Stimulated activated CD4-positive, alpha-beta T cell treated with anti-CD3 and anti-CD28 coated beads, TNF-alpha, amount 100 ng/mL, for 1 hour (primary cell): ENCODE measurements around the gene SLC2A5.
"Not testable (repeated sequence)": the region's sequence is repeated elsewhere in the genome, so short reads cannot be mapped to it uniquely, and the experiment has no call there.

ENCODE experiments used
- DNase-seq, 3 donors: peaks; one replicate each; pipeline ENCODE4 v3.0.0-alpha.2; 2020; ENCODE audit warnings: low read depth in 3 of 3, low spot score in 1 of 3

SLC2A5 gene, protein sequence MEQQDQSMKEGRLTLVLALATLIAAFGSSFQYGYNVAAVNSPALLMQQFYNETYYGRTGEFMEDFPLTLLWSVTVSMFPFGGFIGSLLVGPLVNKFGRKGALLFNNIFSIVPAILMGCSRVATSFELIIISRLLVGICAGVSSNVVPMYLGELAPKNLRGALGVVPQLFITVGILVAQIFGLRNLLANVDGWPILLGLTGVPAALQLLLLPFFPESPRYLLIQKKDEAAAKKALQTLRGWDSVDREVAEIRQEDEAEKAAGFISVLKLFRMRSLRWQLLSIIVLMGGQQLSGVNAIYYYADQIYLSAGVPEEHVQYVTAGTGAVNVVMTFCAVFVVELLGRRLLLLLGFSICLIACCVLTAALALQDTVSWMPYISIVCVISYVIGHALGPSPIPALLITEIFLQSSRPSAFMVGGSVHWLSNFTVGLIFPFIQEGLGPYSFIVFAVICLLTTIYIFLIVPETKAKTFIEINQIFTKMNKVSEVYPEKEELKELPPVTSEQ

GRCh38 chr1:9069326-9070100 lies at the start of gene SLC2A5:
TSS of gene SLC2A5 (minus strand) at chr1:9069635. CDS start at chr1:9069536, 99 bp downstream.
- DNase-seq = no peak

GRCh38 chr1:9118186-9118585 lies 48.8 kb upstream of the SLC2A5 start:
- DNase-seq = no peak

GRCh38 chr1:9115351-9116205 lies 46.1 kb upstream of the SLC2A5 start:
- no peak for DNase-seq

DNA sequence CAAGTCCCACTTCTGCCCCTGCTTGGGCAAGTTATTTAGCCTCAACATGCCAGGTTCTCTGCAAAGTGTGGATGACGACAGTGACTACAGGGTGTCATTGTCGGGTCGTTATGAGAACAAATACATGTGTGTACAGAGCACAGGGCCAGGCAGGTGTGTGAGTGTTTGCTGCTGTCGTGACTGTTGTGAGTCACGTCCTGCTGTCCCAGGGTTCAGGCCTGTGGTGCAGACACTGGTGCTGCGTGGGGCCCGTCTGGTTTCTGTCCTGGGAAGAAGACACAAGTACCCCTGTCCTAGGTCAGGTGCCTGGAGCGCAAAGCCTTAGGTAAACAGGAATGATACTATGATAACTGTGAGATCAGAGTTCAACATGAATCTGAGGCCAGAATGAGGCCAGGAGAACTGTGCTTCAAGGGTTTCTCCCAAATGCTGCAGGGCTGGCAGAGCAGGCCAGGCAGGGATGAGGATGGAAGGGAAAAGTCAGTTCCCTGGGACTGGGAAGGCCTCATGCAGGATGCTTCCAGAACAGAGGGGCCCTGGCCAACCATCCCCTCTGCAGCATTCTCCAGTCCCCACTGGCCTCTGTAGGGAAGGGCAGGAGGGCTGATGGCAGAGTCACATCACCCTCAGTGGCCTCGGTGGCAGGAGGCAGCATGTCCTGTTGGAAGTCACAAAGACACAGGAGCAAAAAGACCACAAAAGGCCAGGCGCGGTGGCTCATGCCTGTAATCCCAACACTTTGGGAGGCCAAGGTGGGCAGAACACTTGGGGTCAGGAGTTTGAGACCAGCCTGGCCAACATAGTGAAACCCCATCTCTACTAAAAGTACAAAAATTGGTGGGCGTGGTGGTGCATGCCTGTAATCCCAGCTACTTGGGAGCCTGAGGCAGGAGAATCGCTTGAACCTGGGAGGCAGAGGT lies 43.8 kb upstream of the SLC2A5 start:
- DNase-seq = no peak

DNA sequence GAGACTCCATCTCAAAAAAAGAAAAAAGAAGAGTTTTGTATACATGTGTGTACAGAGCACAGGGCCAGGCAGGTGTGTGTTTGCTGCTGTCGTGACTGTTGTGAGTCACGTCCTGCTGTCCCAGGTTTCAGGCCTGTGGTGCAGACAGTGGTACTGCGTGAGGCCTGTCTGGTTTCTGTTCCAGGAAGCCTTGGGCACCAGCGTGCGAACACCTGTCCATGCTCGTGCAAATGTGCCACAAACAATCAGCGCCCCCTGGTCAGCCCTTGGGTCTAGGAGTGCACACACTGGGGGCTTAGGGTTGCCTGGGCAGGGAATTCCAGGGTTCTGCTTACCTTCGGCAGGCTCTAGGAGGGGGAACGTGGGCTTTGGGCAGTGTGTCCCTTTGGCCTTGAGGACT lies 42.5 kb upstream of the SLC2A5 start:
- no peak for DNase-seq

GRCh38 chr1:9111357-9111691 lies 41.9 kb upstream of the SLC2A5 start:
- no peak for DNase-seq

- DNase-seq = peak; percentile 47 to 83 (median 53)
These were observed 41.4 kb upstream of the SLC2A5 start for GRCh38 chr1:9110669-9111356.

DNA sequence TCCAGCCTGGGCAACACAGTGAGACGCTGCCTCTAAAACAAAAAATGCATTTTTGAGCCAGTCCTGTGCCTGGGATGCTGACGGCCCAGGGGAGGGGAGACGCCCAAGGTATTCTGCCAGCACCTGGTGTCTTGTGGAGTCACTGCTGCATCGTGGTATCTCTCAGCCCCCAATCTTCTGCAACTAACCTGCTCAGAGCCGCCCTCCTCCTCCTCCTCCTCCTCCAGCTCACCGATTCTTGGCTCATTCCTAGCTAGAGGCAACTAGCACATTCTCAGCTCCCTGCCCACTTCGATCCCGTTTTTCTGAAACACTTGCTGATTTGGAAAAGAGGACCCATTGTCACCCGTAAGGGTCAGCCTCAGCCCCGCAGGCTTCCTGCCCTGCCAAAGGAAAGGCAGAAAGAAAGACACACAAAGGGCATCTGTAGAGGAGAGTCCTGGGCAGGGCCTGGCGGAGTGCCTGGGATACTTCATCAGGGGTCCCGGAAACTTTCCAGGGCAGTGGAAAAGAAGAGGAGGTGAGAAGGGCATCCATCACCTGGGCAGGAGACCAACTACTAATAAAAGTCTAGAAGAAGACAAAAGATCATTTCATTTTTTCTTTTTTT lies 38.7 kb upstream of the SLC2A5 start:
- no peak for DNase-seq

DNA sequence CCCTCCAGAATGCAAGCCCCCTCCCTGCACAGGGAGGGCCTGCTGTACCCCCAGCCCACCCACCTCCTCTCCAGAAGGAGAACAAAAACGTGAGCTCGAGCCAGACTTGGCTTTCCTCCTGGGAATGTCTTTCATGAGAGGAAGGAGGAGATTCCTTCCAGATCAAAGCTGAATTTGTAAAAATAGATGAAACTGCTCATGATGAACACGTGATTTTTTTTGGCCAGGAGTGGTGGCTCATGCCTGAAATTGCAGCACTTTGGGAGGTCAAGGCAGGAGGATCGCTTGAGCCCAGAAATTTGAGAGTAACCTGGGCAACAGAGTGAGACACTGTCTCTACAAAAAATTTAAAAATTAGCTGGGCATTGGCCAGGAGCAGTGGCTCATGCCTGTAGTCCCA lies 37.7 kb upstream of the SLC2A5 start:
- no peak for DNase-seq

DNA sequence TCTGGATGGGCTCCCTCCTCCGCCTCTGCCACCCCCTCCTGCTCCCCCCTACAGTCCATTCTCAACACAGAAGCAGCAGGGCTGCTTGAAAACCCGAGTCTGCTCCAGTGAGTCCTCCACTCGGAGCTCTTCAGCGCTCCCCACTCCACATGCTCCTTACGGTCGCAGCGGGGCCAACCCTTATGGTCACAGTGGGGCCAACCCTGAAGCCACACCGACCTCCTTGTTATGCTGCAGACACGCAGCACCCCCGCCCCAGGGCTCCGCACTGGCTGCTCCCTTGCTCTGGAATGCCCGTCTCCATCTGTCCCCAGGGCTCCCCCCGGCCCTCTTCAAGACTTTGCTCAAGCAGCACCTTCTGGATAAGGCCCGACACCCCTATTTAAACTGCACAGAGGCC lies 36.9 kb upstream of the SLC2A5 start:
- DNase-seq = no peak

- DNase-seq = no peak
These were observed 36.0 kb upstream of the SLC2A5 start for GRCh38 chr1:9105336-9105867.

- no peak for DNase-seq
These were observed 32.2 kb upstream of the SLC2A5 start for GRCh38 chr1:9101510-9102146.

GRCh38 chr1:9100471-9101043 lies 31.1 kb upstream of the SLC2A5 start:
- no peak for DNase-seq

DNA sequence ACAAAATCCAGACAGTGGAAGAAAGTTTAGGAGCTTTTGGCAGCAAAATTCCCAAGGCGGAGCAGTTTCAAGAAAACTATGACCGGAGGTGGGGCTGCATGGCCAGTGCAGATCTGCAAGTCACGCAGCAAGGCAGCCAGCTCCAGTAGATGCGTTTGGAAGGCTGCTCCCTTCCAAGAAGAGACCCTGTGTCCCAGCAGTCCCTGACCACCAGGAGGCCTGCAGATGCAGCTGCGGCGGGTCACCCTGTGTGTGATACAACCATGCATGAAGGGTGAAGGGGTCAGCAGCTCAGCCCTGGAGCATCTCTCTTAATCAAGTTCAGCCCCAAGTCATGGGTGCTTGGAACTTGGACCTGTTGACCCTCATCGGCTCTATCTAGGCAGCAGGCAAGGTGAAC lies 30.1 kb upstream of the SLC2A5 start:
- no peak for DNase-seq

DNA sequence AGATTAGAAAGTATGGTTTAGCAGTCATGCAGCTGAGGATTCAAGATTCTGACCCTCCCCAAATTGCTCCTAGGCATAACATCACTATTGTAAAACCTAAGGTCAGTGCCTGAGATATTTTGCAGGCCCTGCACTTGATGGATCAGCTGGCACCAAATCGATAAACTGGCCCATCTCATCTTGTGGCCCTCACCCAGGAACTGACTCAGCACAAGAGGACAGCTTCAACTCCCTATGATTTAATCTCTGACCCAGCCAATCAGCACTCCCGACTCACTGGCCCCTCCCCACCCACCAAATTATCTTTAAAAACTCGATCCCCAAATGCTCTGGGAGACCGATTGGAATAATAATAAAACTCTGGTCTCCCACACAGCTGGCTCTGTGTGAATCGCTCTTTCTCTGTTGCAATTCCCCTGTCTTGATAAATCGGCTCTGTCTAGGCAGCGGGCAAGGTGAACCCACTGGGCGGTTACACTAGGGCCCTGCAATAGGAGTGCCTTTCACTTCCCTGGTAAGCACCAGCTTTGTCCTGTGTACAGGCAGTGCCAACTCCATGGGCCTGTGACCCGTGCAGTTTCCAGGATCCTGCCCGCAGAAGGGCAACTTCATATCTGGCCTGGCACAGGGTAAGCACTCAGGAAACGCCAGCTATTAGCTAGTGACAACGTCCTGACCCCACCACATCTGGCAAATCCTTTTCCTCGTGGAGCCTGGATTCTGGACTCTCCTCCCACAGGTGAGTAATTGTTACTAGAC lies 28.7 kb upstream of the SLC2A5 start:
- no peak for DNase-seq

DNA sequence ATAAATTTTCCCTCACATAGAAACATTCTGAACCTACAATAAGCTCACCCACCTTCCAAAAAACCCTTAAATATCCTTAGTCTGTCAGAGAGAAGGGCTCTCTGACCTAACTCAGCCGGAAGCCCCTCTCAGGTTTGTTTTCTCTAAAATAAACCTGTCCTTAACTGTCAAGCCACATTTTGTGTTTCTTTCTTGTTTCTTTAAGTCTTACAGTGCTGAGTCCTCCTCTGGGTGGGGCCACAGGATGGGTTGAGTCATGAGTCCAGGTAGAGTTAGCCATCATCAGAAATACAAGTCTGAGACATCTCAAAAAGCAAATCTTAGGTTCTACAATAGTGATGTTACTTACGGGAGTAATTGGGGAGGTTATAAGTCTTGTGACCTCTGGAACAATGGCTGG lies 26.4 kb upstream of the SLC2A5 start:
- DNase-seq = no peak

DNA sequence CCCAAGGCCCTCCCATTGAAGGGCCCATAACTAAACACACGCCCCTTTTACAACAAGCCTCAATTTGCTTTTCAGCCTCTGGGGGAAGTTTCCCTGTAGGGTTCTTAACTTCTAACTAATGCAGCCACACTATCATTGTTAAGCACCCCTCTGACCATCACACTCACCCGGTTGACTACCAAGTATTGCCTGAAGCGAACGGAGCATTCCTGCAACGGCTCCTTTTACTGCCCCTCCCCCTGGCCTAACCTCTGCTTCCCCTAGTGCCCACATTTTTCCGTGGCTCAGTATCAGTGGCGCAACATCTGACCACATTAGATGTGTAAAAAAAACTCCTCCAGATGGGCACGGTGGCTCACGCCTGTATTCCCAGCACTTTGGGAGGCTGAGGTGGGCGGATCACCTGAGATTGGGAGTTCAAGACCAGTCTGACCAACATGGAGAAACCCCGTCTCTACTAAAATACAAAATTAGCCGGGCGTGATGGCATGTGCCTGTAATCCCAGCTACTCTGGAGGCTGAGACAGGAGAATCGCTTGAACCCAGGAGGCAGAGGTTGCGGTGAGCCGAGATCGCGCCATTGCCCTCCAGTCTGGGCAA lies 24.7 kb upstream of the SLC2A5 start:
- DNase-seq = not testable (repeated sequence)
